IMR-90 (cell line): Measurements from ENCODE around the gene BTBD1. TPM values are rescaled to one million over a fixed set of nuclear protein-coding genes. Genes with fewer than 3 reads are reported as not detected.

ENCODE experiments used
- ATAC-seq: fragments of 200-7000 bp; cut with Tn5 transposase; 2 replicates; pipeline ENCODE4 v1.9.1; 2020; ENCODE audit warnings: low read depth, mild to moderate bottlenecking, moderate library complexity
- BruUV-seq: library from RNA; stranded (reverse); fragments of 400-500 nt; replicated peaks from 2 replicates; lab custom pipeline; 2021; lab: Mats Ljungman, UMichigan
- CTCF ChIA-PET: fragments of 300-600 bp; formaldehyde crosslinking; extraction: SDS; loops from one replicate; lab custom pipeline; 2021; ENCODE audit warnings: antibody characterized with exemption; lab: Yijun Ruan, JAX
- POLR2A ChIA-PET: fragments of 300-600 bp; sonication (Branson Sonifier 250); formaldehyde crosslinking; loops from one replicate; lab custom pipeline; 2022; ENCODE audit warnings: antibody characterized with exemption; ENCODE audit not compliant: unreplicated experiment; lab: Charles Lee
- DNase-seq: peaks from one replicate; pipeline ENCODE4 v3.0.0; 2013
- H2AFZ ChIP-seq: replicated peaks from 2 replicates; pipeline ENCODE3; 2013; ENCODE audit warnings: low read length, mild to moderate bottlenecking; ENCODE audit not compliant: poor library complexity
- H2AK5ac ChIP-seq: 2 replicates; pipeline ENCODE4 v1.6.1; 2013; ENCODE audit warnings: low read depth, low read length, inconsistent platforms
- H2AK9ac ChIP-seq: replicated peaks from 2 replicates; pipeline ENCODE3; 2013; ENCODE audit warnings: mild to moderate bottlenecking, low read depth, low read length, moderate library complexity; ENCODE audit not compliant: poor library complexity
- H2BK120ac ChIP-seq: 2 replicates; pipeline ENCODE4 v1.6.1; 2013; ENCODE audit warnings: low read depth, low read length, inconsistent platforms
- H2BK15ac ChIP-seq: 3 replicates; pipeline ENCODE4 v1.6.1; 2013; ENCODE audit warnings: low read depth, low read length, inconsistent platforms
- H2BK20ac ChIP-seq: 2 replicates; pipeline ENCODE4 v1.6.1; 2013; ENCODE audit warnings: low read depth, mild to moderate bottlenecking, inconsistent platforms, low read length, moderate library complexity
- H2BK5ac ChIP-seq: 2 replicates; pipeline ENCODE4 v1.6.1; 2013; ENCODE audit warnings: mild to moderate bottlenecking, low read depth, low read length, inconsistent platforms; ENCODE audit not compliant: poor library complexity, severe bottlenecking
- H3K14ac ChIP-seq: replicated peaks from 2 replicates; pipeline ENCODE4 v1.6.1; 2013; ENCODE audit warnings: low read depth, low read length, inconsistent platforms
- H3K18ac ChIP-seq: 2 replicates; pipeline ENCODE4 v1.6.1; 2013; ENCODE audit warnings: low read depth, low read length, control low read depth
- H3K23ac ChIP-seq: 2 replicates; pipeline ENCODE4 v1.6.1; 2013; ENCODE audit warnings: low read depth, low read length, inconsistent platforms
- H3K27ac ChIP-seq: 2 replicates; pipeline ENCODE4 v1.5.1; 2013; ENCODE audit warnings: mild to moderate bottlenecking, control low read depth, low read length; ENCODE audit not compliant: insufficient read depth
- H3K27me3 ChIP-seq: 2 replicates; pipeline ENCODE4 v1.6.1; 2013; ENCODE audit warnings: low read length; ENCODE audit not compliant: control insufficient read depth, insufficient read depth
- H3K36me3 ChIP-seq: 2 replicates; pipeline ENCODE4 v1.6.1; 2013; ENCODE audit warnings: low read length, mixed read lengths; ENCODE audit not compliant: control insufficient read depth, insufficient read depth
- H3K4ac ChIP-seq: 2 replicates; pipeline ENCODE4 v1.6.1; 2013; ENCODE audit warnings: low read depth, low read length, inconsistent platforms
- H3K4me1 ChIP-seq: 2 replicates; pipeline ENCODE4 v1.6.1; 2013; ENCODE audit warnings: low read length, mixed read lengths; ENCODE audit not compliant: control insufficient read depth, insufficient read depth
- H3K4me2 ChIP-seq: 2 replicates; pipeline ENCODE4 v1.6.1; 2013; ENCODE audit warnings: low read depth, mild to moderate bottlenecking, control low read depth, low read length, moderate library complexity
- H3K4me3 ChIP-seq: 2 replicates; pipeline ENCODE4 v1.5.1; 2013; ENCODE audit warnings: low read depth, mild to moderate bottlenecking, control low read depth, low read length, moderate library complexity; ENCODE audit not compliant: insufficient read depth
- H3K56ac ChIP-seq: 2 replicates; pipeline ENCODE4 v1.6.1; 2013; ENCODE audit warnings: low read length, inconsistent platforms; ENCODE audit not compliant: insufficient read depth; ENCODE audit errors: extremely low read depth
- H3K79me1 ChIP-seq, 2 experiments: 2 replicates each; pipeline ENCODE4 v1.6.1; 2013; ENCODE audit warnings: low read length in 2 of 2, inconsistent platforms in 1 of 2, low read depth in 1 of 2
- H3K9ac ChIP-seq: 2 replicates; pipeline ENCODE4 v1.6.1; 2013; ENCODE audit warnings: low read depth, low read length, control low read depth
- H3K9me1 ChIP-seq: 2 replicates; pipeline ENCODE4 v1.6.1; 2013; ENCODE audit warnings: low read length, inconsistent platforms; ENCODE audit not compliant: insufficient read depth
- H3K9me3 ChIP-seq: 2 replicates; pipeline ENCODE4 v1.6.1; 2013; ENCODE audit warnings: low read length; ENCODE audit not compliant: control insufficient read depth, insufficient read depth
- H4K20me1 ChIP-seq: 2 replicates; pipeline ENCODE4 v1.6.1; 2013; ENCODE audit warnings: low read length, inconsistent platforms; ENCODE audit not compliant: insufficient read depth
- H4K5ac ChIP-seq: 2 replicates; pipeline ENCODE4 v1.6.1; 2013; ENCODE audit warnings: mild to moderate bottlenecking, low read depth, low read length, control low read depth
- H4K8ac ChIP-seq, 2 experiments: 2 replicates each; pipeline ENCODE4 v1.6.1; 2013; ENCODE audit warnings: low read depth in 2 of 2, low read length in 2 of 2, control low read depth in 1 of 2, inconsistent platforms in 1 of 2
- H4K91ac ChIP-seq: 2 replicates; pipeline ENCODE4 v1.6.1; 2013; ENCODE audit warnings: low read depth, low read length, inconsistent platforms; ENCODE audit not compliant: insufficient read depth
- BHLHE40 ChIP-seq: fragments of 150-350 bp; IDR thresholded peaks from 2 replicates; pipeline ENCODE4 v1.6.1; 2016; ENCODE audit warnings: mild to moderate bottlenecking, low read depth, low read length
- CHD1 ChIP-seq: IDR thresholded peaks from 2 replicates; pipeline ENCODE4 v1.6.1; 2012; ENCODE audit warnings: low read depth, low read length, improper control_type of control experiment
- ELK1 ChIP-seq: fragments of 150-350 bp; IDR thresholded peaks from 2 replicates; pipeline ENCODE4 v1.6.1; 2016; ENCODE audit warnings: low read depth, mild to moderate bottlenecking, low read length, moderate library complexity, borderline replicate concordance
- FOS ChIP-seq: fragments of 150-350 bp; IDR thresholded peaks from 2 replicates; pipeline ENCODE4 v1.6.1; 2016; ENCODE audit warnings: low read depth, low read length
- MAZ ChIP-seq: IDR thresholded peaks from 2 replicates; pipeline ENCODE4 v1.6.1; 2012; ENCODE audit warnings: low read depth, mild to moderate bottlenecking, low read length, improper control_type of control experiment, moderate library complexity, borderline replicate concordance
- MXI1 ChIP-seq: IDR thresholded peaks from 2 replicates; pipeline ENCODE4 v1.6.1; 2012; ENCODE audit warnings: low read depth, mild to moderate bottlenecking, low read length, moderate library complexity, borderline replicate concordance
- POLR2A ChIP-seq: IDR thresholded peaks from 2 replicates; pipeline ENCODE4 v1.6.1; 2012; ENCODE audit warnings: mild to moderate bottlenecking, low read depth, low read length
- RAD21 ChIP-seq: IDR thresholded peaks from 2 replicates; pipeline ENCODE4 v1.6.1; 2012; ENCODE audit warnings: low read length, improper control_type of control experiment
- RFX5 ChIP-seq: IDR thresholded peaks from 2 replicates; pipeline ENCODE4 v1.8.0; 2012; ENCODE audit warnings: low read depth, mild to moderate bottlenecking, low read length, moderate library complexity
- SMC3 ChIP-seq: fragments of 150-350 bp; IDR thresholded peaks from 2 replicates; pipeline ENCODE4 v1.6.1; 2016; ENCODE audit warnings: low read depth, mild to moderate bottlenecking, antibody characterized with exemption, low read length, moderate library complexity
- USF2 ChIP-seq: fragments of 150-350 bp; IDR thresholded peaks from 2 replicates; pipeline ENCODE4 v1.6.1; 2017; ENCODE audit warnings: mild to moderate bottlenecking, antibody characterized with exemption, low read length, low read depth
- WGBS, 2 experiments: methylation state at CpG; one replicate each; pipeline versions ENCODE4 v1.1.5 to v1.1.7; 2013; ENCODE audit warnings: missing lambda C conversion rate in 2 of 2; ENCODE audit not compliant: insufficient read length in 1 of 2; ENCODE audit errors: extremely low coverage in 2 of 2; 5-methylcytosine and 5-hydroxymethylcytosine counted together
- dilution Hi-C: fragments of 300-500 bp; cut with HindIII; formaldehyde crosslinking; loops from one replicate; pipeline ENCODE4 v1.14.3; 2018; ENCODE audit warnings: low sequenced_read_pairs; ENCODE audit not compliant: unreplicated experiment
- in situ Hi-C: fragments of 300-500 bp; cut with MboI; formaldehyde crosslinking; loops from 3 replicates; pipeline ENCODE4 v1.14.3; 2019; ENCODE audit warnings: low sequenced_read_pairs, inconsistent platforms, mixed read lengths
- intact Hi-C: fragments of 100-400 bp; cut with micrococcal nuclease; formaldehyde crosslinking; loops from 2 replicates; pipeline ENCODE4 v1.10.0; 2022
- polyA plus RNA-seq, 3 experiments: library from polyadenylated mRNA; depleted of rRNA; stranded (reverse); fragments of >200 nt; gene quantifications; 2 replicates each; pipeline ENCODE4 v1.2.3, GENCODE V29; 2012; ENCODE audit warnings: low replicate concordance in 1 of 3
- total RNA-seq: library from RNA; depleted of rRNA; stranded (reverse); fragments of >200 nt; gene quantifications from 2 replicates; pipeline ENCODE4 v1.2.3, GENCODE V29; 2012
- TF ChIP-seq, protein P1 (sequence below): conservative IDR thresholded peaks from 2 replicates; pipeline ENCODE4 v1.5.1; 2012; ENCODE audit warnings: mild to moderate bottlenecking, low read depth, low read length, improper control_type of control experiment

BTBD1 gene
- total and polyA plus RNA-seq, 2 of the 4 experiments (the other 2 are of a cell fraction), result 39.3 to 78.7 TPM

DNA sequence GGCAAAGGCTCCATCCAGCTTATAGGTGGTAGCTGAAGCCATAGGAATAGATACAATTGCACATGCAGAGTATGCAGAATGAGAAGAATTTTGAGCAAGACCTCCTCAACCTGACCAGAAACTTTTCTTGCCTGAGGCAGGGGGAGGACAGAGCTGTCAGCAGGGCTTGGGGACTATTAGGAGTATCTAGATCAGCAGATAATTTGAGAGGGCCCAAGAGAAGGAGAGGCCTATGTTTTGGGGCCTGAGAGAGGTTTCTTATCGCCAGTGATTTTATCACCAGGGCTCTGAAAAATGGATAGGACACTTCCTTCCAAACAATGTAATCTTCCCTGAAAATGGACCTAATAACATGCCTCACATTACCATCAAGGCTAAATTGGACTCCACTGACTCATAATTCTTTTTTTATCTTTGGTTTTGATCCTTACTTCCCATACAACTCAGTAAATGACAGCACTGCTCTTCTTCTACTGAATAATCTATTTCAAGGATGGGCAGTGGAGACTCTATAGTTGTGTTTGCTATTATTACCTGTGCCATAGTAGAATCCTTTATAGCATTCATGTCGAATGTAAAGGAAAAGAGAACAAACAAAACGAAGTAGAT, 96.9 kb downstream of the BTBD1 start:
- TF ChIP-seq CHD1, result no peak
- no peak for TF ChIP-seq SMC3
- TF ChIP-seq MXI1, result no peak
- TF ChIP-seq BHLHE40, result no peak
- TF ChIP-seq, protein P1, sequence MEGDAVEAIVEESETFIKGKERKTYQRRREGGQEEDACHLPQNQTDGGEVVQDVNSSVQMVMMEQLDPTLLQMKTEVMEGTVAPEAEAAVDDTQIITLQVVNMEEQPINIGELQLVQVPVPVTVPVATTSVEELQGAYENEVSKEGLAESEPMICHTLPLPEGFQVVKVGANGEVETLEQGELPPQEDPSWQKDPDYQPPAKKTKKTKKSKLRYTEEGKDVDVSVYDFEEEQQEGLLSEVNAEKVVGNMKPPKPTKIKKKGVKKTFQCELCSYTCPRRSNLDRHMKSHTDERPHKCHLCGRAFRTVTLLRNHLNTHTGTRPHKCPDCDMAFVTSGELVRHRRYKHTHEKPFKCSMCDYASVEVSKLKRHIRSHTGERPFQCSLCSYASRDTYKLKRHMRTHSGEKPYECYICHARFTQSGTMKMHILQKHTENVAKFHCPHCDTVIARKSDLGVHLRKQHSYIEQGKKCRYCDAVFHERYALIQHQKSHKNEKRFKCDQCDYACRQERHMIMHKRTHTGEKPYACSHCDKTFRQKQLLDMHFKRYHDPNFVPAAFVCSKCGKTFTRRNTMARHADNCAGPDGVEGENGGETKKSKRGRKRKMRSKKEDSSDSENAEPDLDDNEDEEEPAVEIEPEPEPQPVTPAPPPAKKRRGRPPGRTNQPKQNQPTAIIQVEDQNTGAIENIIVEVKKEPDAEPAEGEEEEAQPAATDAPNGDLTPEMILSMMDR, result no peak
- TF ChIP-seq MAZ, result no peak
- no peak for TF ChIP-seq FOS
- TF ChIP-seq ELK1, result no peak
- no peak for TF ChIP-seq USF2
- no peak for TF ChIP-seq RAD21
- no peak for TF ChIP-seq RFX5
- TF ChIP-seq POLR2A, result no peak
- Histone ChIP-seq H2BK15ac (no peak overlapping the region), H3K27ac (no peak overlapping the region), H3K4ac (no peak overlapping the region), H3K18ac (no peak overlapping the region), H2BK20ac (no peak overlapping the region), H3K23ac (no peak overlapping the region), H3K9ac (no peak overlapping the region), H3K56ac (no peak overlapping the region), H3K14ac (no peak overlapping the region), H2BK120ac (no peak overlapping the region), H4K8ac (no peak overlapping the region), H2AFZ (no peak overlapping the region), H3K4me2 (no peak overlapping the region), H3K36me3 (no peaks in the 10 kb centered on the region), H4K91ac (no peak overlapping the region), H3K27me3 (no peaks in the 10 kb centered on the region; the same call in 1 of the 2 replicates), H2BK5ac (no peak overlapping the region), H4K20me1 (no peaks in the 10 kb centered on the region), H4K5ac (no peak overlapping the region), H2AK9ac (no peak overlapping the region), H3K9me1 (no peaks in the 10 kb centered on the region), H3K9me3 (no peaks in the 10 kb centered on the region), H3K4me1 (no peaks in the 10 kb centered on the region), H2AK5ac (no peak overlapping the region), H3K79me1 (no peaks in the 10 kb centered on the region), H3K4me3 (no peak overlapping the region)
- CTCF ChIA-PET, result interaction anchor here (0.8 kb wide), 1 partner anchor 229 kb away, joined by 3 read pairs; no protein-coding TSS in a partner anchor
- in situ Hi-C loops, result no loop called here
- WGBS, 2 experiments, result no CpG with 5 or more reads among the region's 3 CpGs
- intact Hi-C loops, result no loop called here
- POLR2A ChIA-PET, result no interaction called here
- no peak for DNase-seq
- BruUV-seq, result no TSS peak
- dilution Hi-C loops, result no loop called here
- no peak for ATAC-seq
